Activated T-helper 1 cell treated with anti-CD3 and anti-CD28 coated beads, Interleukin-2, amount 50 U/mL, for 16 hours (primary cell): Measurements from ENCODE around the gene TCIRG1.

Experiments
- DNase-seq, 2 donors: peaks; one replicate each; pipeline ENCODE4 v3.0.0-alpha.2; 2020; ENCODE audit warnings: low read depth in 1 of 2, low spot score in 1 of 2

The TCIRG1 gene

DNA sequence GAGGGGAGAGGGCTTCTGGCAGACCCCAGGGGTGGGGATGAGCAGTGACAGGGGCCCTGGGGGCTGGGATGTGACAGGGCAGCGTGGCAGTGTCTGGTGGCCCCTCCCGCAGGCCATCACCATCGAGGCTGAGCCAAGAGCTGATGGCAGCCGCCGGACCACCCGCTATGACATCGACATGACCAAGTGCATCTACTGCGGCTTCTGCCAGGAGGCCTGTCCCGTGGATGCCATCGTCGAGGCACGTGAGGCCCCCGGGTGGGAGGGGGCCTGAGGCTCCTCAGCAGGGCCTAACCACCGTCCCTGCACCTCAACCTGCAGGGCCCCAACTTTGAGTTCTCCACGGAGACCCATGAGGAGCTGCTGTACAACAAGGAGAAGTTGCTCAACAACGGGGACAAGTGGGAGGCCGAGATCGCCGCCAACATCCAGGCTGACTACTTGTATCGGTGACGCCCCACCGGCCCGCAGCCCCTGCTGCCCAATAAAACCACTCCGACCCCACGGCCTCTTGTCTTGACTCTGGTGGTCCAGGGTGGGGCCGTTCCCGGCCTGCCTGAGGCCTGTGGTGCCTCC lies 2.6 kb upstream of the TCIRG1 start:
- DNase-seq, result no peak

DNA sequence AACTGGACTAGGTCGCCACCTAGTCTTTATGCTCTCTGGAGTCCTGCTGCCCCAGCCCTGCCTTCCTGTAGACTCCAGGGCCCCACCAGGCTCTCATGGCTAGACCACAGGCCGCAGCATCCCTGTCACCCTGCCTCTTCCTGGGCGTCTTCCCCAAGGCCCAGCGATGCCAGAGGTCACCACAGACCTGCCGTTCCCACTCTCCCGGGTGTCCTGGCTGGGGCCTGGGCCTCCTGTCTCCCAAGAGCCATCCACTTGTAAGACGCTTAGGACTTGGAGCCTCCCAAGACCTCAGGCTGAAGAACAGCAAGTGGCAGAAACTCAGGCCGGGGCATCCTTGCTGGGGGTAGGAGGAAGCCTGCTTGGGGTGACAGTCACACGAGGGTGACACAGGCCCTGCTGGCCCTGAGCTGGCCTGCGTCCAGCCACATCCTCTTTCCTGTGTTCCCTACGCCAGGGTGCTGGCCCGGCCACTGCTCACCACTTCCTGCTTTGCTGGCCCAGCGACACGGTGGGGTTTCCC lies 2.0 kb upstream of the TCIRG1 start:
- DNase-seq, result no peak

DNA sequence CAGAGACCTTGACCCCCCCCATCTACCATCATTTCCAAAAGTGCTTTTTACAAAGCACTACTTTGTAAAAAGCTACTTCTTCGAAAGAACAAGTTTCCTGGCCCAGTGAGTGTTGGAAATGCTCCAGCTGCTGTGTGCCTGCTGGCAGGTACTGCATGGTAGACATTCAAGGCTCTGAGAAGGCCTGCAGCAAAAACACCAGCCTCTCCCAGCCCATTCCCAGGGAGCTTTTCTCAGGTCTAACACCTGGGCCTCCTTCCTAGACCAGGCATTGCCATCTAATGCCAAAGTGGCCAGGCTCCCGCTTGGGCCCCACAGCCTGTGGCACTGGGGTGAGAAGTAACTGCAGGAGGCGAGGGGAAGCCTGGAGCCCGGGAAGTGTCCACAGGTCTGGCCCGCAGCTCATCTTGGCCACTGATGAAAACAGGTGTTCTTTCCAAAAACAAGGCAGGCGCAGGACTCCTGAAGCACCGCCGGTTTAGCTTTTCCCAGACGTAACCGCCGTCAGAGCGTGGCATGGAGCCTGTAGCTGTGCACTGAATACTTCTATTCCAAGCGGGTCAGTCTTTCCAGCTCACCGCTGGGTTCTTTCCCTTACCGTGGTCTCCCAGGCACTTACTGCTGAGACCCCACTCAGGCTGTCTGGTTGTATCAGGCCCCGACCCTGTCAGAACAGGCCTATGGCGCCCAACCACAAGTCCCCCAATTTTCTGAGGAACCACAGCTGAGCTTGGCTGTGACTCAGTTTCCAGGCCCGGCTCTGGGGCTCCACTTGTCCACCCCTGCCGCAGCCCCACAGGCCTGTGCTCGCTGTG lies 1.2 kb upstream of the TCIRG1 start:
- no peak for DNase-seq

DNA sequence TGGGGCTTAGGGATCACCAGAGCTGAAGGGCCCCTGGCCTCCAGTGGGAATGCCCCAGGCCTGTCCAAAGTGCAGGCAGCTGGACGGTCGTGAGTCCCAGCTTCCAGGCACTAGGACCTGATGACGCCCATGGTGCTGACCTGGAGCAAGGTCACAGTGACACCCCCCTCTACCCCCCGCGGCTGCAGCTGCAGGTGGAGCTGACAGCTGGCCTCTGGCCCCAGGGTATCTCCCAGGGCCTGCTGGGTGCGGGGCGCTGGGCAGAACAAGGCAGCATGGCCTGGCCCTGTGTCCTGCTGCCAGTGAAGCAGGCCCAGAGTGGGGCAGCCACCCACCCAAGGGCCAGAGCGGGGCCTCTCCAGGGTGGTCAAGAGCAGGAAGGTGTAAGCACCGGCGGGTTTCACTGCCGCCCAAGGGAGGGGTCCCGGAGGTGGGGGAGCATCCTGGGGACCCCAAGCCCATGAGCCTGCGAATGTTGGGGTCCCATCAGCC lies 553 bp upstream of the TCIRG1 start:
- no peak for DNase-seq

DNA sequence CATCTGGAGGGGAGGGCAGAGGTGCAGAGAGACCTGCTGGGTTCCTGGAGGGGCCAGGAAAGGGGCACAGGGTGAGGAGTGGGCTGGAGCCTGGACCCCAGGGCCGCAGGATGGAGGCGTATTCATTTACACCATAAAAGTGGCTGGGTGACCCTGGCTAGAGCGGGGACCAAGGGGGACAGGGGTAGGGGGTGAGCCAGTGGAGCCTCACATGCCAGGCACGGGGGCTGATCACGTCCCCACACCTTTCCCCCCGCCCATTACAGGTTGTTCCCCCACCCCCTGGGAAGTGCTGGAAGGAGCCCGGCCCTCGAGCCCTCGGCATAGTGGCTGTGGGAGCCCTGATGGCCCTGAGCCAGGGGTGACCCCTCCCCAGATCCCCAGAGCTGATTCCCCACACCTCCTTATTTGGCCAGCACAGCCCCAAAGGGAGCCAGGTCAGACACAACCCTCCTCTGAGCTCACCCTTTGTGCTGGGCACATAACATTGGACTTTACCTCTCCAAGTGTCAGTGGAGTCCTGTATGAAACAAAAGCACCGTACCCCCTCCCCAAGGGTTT lies 781 bp downstream of the TCIRG1 start:
- no peak for DNase-seq

DNA sequence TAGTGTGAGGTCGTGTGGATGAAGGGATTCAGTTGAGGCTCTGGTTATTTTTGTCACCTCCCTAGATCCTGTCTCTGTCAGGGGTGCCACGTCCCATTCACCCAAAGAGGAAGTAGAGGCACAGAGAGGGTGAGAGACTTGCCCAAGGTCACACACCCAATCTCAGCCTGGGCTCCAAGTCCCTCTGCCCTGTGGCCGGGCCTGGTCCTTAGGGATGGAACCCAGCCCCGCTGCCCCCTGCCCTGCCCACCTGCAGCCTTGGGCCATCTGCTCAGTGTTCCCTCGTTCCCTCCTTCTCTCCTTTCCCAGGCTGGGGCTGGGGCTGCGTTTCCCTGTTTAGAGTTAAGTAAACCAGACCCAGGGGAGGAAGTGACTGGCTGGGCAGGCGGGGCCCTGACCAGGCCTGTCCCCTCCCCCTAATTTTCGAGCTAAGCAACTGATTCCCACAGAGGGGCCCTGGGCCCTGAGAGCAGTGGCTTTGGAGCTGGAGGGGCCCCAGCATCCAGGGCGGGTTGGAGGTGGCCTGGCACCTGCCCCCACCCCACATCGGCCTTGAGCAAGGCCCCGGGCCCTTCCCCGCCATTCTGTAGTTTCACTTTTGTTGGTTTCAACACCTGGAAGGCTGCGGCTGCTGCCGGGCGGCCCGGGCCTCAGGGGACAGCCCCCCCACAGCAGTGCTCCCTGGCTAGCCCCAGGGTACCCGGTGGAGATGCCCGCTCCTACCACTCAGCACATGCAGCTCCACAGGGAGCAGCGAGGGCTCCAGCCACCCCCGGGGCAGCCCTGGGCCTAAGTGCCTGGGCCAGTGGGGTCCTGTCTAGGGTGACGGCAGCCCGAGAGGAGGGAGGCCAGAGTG lies 1.5 kb downstream of the TCIRG1 start:
- no peak for DNase-seq

DNA sequence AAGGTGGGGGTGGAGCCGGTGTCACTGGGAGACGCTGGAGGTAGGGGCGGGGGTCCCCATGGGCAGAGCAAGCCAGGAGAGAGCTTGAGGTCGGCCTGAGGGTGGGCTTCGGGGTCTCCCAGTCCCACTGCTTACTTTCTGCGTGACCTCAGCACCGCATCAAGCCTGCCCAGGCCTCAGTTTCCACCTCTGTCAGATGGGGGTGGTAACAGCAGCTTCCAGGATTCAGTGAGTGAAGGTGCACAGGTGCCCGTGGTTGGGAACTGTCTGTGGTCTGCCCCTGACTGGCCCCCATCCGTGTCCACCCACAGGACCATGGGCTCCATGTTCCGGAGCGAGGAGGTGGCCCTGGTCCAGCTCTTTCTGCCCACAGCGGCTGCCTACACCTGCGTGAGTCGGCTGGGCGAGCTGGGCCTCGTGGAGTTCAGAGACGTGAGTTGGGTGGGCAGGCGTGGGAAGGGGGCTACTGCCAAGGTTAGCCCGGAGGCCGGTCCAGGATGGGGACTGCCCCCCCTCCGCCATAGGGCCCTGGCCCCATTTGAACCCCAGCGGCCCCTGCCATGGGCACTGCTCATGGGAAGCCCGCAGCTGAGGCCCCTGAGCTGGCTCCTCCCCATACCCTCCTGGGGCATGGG lies 2.2 kb downstream of the TCIRG1 start:
- no peak for DNase-seq

DNA sequence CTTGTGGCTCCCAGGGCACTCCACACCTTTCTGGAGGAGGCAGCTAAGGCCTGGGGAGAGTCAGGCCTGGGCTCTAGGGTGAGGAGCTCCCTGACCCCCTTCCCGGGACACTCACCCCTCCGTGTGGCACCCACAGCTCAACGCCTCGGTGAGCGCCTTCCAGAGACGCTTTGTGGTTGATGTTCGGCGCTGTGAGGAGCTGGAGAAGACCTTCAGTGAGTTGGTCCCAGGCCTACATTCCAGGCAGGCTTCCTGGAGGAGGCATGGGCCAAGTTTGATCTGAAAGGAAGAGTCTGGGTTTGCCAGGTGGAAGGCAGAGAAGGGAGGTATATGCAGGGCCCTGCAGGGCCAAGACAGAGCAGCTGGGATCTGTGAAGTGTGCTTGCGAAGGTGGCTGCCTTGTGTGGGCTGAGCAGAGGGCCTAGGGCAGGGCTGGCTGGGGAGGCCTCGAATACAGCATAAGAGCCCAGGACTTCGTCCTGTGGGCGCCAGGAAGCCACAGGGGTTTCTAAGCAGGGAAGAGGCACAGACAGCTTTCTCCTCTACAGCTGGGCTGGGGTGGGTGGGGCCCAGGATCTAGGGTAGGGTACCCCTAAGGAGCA lies 2.9 kb downstream of the TCIRG1 start:
- no peak for DNase-seq

DNA sequence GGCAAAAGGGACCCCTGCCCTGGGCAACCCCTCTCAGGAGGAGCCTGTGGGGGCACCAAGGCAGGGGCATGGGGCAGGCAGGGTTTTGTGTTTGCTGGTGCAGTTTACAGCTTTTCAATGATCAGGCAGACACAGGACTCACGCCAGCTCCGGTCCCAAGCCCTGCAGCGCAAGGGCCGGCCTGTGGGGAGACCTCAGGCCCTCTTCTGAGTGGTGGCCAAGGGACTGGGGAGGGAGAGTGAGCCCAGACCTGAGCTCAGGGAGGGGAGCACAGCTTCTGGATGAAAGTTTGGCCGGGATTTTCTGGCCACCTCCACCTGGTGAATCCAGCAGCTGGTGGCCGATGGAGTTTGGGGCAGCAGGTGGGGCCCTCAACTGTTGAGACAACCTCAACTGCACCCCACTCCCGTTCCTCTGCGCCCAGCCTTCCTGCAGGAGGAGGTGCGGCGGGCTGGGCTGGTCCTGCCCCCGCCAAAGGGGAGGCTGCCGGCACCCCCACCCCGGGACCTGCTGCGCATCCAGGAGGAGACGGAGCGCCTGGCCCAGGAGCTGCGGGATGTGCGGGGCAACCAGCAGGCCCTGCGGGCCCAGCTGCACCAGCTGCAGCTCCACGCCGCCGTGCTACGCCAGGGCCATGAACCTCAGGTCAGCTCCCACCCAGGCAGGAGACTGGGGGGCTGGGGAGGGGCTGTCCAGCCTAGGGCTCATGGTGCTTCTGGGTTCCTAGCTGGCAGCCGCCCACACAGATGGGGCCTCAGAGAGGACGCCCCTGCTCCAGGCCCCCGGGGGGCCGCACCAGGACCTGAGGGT lies 3.6 kb downstream of the TCIRG1 start:
- DNase-seq, result no peak

DNA sequence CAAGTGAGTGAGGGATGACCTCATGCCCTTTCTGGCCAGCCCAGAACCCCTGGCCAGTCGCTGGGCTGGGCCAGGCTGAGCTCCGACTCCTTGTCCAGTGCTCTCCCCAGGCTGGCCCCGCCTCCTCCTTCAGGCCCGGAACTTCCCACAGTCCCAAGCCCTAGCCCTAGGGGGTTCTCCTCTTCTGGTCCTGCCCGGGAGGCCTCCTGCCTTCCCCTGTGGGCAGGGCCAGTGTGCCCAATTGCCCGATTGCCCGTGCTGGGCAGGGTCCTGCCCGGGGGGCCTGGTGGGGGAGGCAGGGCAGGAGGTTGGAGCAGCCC lies 4.2 kb downstream of the TCIRG1 start:
- DNase-seq, result no peak

DNA sequence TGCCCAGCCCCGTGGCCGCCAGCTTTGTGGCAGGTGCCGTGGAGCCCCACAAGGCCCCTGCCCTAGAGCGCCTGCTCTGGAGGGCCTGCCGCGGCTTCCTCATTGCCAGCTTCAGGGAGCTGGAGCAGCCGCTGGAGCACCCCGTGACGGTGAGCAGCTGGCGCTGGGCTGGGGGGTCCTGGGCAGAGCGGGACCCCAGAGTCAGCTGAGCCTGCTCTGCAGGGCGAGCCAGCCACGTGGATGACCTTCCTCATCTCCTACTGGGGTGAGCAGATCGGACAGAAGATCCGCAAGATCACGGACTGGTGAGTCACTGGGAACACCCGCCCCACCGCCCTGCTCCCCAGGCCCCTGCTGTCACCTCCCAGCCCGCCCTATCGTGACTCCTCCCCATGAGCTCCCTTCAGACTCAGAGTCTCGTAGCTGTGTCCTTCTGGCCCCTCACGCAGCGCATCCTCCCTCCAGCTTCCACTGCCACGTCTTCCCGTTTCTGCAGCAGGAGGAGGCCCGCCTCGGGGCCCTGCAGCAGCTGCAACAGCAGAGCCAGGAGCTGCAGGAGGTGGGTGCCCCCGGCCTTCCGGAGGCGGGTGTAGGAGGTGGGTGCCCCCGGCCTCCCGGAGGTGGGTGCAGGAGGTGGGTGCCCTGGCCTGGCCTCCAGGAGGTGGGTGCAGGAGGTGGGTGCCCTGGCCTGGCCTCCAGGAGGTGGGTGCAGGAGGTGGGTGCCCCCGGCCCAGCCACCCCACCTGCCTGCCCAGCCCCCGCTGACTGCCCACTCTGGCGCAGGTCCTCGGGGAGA lies 4.7 kb downstream of the TCIRG1 start:
- no peak for DNase-seq

DNA sequence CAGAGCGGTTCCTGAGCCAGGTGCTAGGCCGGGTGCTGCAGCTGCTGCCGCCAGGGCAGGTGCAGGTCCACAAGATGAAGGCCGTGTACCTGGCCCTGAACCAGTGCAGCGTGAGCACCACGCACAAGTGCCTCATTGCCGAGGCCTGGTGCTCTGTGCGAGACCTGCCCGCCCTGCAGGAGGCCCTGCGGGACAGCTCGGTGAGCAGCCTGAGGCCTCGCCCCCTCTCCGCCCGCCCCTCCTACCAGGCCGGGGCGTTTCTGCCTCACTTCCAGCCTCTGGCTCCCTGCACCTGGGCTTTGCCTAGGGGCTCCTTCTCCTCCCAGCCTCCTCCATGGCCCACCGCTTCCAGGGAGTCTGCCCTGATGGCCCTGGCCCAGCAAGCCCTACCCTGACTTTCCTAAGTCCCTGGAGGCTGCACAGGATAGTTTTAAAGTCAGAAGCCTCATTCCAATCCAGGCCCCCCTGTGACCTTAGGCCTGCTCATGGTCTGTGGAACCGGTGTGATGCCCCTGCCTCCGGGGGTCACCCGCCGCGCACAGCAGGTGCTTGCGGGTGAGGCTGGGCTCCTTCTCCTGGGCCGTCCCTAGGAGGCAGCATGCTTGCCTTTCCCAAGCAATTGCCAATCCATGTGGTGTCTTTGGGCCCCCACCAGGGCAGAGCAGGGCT lies 5.5 kb downstream of the TCIRG1 start:
- no peak for DNase-seq

DNA sequence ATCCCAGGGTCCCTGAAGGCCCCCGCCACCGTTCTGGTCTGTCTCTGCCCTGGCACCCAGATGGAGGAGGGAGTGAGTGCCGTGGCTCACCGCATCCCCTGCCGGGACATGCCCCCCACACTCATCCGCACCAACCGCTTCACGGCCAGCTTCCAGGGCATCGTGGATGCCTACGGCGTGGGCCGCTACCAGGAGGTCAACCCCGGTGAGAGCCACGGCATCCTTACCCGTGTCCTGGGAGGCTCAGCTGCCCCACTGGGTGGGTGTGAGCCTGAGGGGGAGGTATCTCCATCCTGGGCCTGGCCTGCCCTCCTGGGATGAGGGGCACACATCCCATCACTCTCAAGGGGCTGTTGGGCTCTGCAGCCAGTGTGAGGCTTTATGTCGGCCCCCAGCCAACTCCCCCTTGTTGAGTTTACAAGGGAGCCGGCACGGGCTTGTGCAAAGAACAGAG lies 6.1 kb downstream of the TCIRG1 start:
- DNase-seq, result no peak

DNA sequence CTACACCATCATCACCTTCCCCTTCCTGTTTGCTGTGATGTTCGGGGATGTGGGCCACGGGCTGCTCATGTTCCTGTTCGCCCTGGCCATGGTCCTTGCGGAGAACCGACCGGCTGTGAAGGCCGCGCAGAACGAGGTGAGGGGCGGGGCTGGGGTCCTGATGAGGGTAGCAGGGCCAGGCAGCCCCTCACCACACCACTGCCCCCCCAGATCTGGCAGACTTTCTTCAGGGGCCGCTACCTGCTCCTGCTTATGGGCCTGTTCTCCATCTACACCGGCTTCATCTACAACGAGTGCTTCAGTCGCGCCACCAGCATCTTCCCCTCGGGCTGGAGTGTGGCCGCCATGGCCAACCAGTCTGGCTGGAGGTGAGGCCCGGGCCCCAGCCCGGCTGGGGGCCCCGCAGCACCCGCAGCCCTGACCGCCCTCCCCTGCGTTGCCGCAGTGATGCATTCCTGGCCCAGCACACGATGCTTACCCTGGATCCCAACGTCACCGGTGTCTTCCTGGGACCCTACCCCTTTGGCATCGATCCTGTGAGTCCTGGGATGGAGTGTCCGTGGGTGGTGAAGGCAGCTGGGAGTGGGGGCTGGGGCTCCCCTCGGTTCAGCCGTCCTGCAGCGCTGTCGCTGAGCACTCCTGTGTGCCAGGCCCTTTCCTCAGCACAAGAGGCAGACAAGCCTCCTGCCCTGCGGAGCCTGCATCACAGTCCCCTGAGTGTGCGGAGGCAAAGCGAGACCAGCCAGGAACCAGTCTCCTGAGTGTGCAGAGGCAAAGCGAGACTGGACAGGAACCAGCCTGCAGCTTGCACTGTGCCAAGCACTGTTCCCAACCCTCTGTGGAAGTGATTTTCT lies 8.8 kb downstream of the TCIRG1 start:
- DNase-seq, result no peak

DNA sequence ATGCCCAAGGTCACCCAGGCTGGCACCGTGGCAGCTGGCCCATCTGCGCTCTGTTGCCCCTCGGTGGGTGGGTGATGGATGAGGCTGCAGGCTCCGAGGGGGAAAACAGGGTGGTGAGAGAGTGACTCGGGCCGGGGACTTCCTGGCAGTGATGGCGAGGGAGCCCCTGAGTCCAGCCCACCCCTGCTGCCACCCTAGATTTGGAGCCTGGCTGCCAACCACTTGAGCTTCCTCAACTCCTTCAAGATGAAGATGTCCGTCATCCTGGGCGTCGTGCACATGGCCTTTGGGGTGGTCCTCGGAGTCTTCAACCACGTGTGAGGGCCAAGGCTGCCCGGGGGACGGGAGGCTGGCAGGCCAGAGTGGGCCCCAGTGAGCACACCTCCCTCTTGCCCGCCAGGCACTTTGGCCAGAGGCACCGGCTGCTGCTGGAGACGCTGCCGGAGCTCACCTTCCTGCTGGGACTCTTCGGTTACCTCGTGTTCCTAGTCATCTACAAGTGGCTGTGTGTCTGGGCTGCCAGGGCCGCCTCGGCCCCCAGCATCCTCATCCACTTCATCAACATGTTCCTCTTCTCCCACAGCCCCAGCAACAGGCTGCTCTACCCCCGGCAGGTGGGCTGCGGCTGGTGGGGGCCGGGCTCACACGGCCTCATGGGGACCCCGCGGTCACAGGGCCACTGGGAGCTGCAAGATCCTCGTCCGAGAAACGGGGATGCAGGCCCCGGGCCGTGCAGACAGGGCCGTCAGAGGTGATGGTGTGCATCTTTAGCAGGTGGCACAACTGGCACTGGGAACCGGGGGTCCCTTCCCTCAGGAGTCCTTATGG lies 10.1 kb downstream of the TCIRG1 start:
- DNase-seq, result no peak

DNA sequence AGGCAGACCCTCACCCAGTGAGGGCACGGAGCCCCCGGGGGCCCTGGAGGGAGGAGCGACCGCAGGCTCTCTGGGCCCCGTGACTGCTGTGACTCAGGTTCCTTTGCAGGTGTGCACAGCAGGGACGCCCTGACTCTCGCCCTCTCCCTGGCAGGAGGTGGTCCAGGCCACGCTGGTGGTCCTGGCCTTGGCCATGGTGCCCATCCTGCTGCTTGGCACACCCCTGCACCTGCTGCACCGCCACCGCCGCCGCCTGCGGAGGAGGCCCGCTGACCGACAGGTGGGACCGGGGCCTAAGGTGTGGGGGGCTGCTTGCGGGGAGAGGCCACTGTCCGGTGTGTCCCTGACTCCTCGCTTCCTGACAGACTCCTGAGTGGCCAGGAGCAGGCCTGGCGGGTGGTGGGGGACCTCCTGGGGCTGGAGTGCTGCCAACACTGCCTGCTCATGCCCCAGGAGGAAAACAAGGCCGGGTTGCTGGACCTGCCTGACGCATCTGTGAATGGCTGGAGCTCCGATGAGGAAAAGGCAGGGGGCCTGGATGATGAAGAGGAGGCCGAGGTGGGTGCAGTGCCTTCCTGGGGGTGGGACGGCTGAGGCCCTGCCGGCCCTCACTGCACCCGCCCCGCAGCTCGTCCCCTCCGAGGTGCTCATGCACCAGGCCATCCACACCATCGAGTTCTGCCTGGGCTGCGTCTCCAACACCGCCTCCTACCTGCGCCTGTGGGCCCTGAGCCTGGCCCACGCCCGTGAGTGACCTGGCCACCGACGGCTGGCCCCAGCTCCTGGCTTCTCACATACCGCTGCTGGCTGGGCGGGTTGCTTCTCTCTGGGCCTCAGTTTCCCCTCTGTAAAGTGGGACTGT lies 10.9 kb downstream of the TCIRG1 start:
- DNase-seq, result no peak
